ENCODE measurements around the gene AGFG2. TPM values are rescaled to one million over a fixed set of nuclear protein-coding genes. Genes with fewer than 3 reads are reported as not detected.

The AGFG2 gene
- total RNA-seq, 1 donor from 2014 or later, result 1.2 TPM

- peaks cover 16% of the 10 kb centered on the region for H3K4me1 ChIP-seq
Observed at GRCh38 chr7:100570954-100571828, 32.2 kb downstream of the AGFG2 start.

GRCh38 chr7:100571829-100572116 lies 32.8 kb downstream of the AGFG2 start:
- peaks cover 6% of the 10 kb centered on the region for H4K20me1 ChIP-seq (ENCODE audit: low read depth)
- Mint-ChIP-seq H3K9me3 (no peaks in the 10 kb centered on the region), H3K27me3 (ENCODE audit: insufficient read depth, low read depth) (peaks cover 7% of the 10 kb centered on the region), H3K27ac (peak overlapping the region; percentile 14), H3K4me1 (peaks cover 40% of the 10 kb centered on the region), H3K4me3 (peak overlapping the region; percentile 72), H3K36me3 (peaks cover 6% of the 10 kb centered on the region)
- no peak for DNase-seq (ENCODE audit: low spot score)
- H3K79me2 ChIP-seq (ENCODE audit: low read depth), result no peaks in the 10 kb centered on the region
- no peaks in the 10 kb centered on the region for H3K36me3 ChIP-seq
- peaks cover 16% of the 10 kb centered on the region for H3K4me1 ChIP-seq
- H3K4me2 ChIP-seq, result no peak overlapping the region
- no peak overlapping the region for H2AFZ ChIP-seq (replicated peaks)
- H3K9me3 ChIP-seq (ENCODE audit: low read depth), result no peaks in the 10 kb centered on the region
- peaks cover 19% of the 10 kb centered on the region for H3F3A ChIP-seq (ENCODE audit: low read depth)
- no peak overlapping the region for H3K4me3 ChIP-seq
- peaks cover 16% of the 10 kb centered on the region for H3K27me3 ChIP-seq
- no peak overlapping the region for H3K9ac ChIP-seq
- H3K27ac ChIP-seq, result no peak overlapping the region
- TF ChIP-seq EZH2 (IDR thresholded peaks at IDR 0.05) (no peak), CTCF (IDR thresholded peaks at IDR 0.05) (no peak), EZH2phosphoT487 (IDR thresholded peaks at IDR 0.05) (no peak)

More at GRCh38 chr7:100570954-100571828, 32.2 kb downstream of the AGFG2 start:
- no peak overlapping the region for H2AFZ ChIP-seq (replicated peaks)
- DNase-seq (ENCODE audit: low spot score), result peak; percentile 38
- H3K4me2 ChIP-seq, result peak overlapping the region; percentile 90
- H3K9me3 ChIP-seq (ENCODE audit: low read depth), result no peaks in the 10 kb centered on the region
- H3K27ac Mint-ChIP-seq, result no peak overlapping the region
- no peaks in the 10 kb centered on the region for H3K36me3 ChIP-seq
- no peaks in the 10 kb centered on the region for H3K9me3 Mint-ChIP-seq
- no peak overlapping the region for H3K9ac ChIP-seq
- H3K79me2 ChIP-seq (ENCODE audit: low read depth), result no peaks in the 10 kb centered on the region
- TF ChIP-seq EZH2phosphoT487 (IDR thresholded peaks at IDR 0.05) (no peak), CTCF (IDR thresholded peaks at IDR 0.05) (no peak), EZH2 (IDR thresholded peaks at IDR 0.05) (no peak)
- no peak overlapping the region for H3K4me3 ChIP-seq
- H3K36me3 Mint-ChIP-seq, result peaks cover 2% of the 10 kb centered on the region
- H3K27me3 ChIP-seq, result peaks cover 16% of the 10 kb centered on the region
- H4K20me1 ChIP-seq (ENCODE audit: low read depth), result peaks cover 6% of the 10 kb centered on the region
- H3K4me3 Mint-ChIP-seq, result no peak overlapping the region
- no peak overlapping the region for H3K27ac ChIP-seq
- peaks cover 46% of the 10 kb centered on the region for H3K4me1 Mint-ChIP-seq
- H3F3A ChIP-seq (ENCODE audit: low read depth), result peaks cover 19% of the 10 kb centered on the region
- H3K27me3 Mint-ChIP-seq (ENCODE audit: insufficient read depth, low read depth), result peaks cover 7% of the 10 kb centered on the region

- peaks cover 19% of the 10 kb centered on the region for H3F3A ChIP-seq (ENCODE audit: low read depth)
- peaks cover 16% of the 10 kb centered on the region for H3K27me3 ChIP-seq
- H3K4me2 ChIP-seq, result no peak overlapping the region
- H3K27ac Mint-ChIP-seq, result peak overlapping the region; percentile 14
- H3K27ac ChIP-seq, result no peak overlapping the region
- no peaks in the 10 kb centered on the region for H3K9me3 Mint-ChIP-seq
- DNase-seq (ENCODE audit: low spot score), result no peak
- H3K4me3 Mint-ChIP-seq, result peak overlapping the region; percentile 72
- no peaks in the 10 kb centered on the region for H3K36me3 ChIP-seq
- peaks cover 6% of the 10 kb centered on the region for H3K36me3 Mint-ChIP-seq
- H2AFZ ChIP-seq (replicated peaks), result no peak overlapping the region
- H3K9ac ChIP-seq, result no peak overlapping the region
- peaks cover 16% of the 10 kb centered on the region for H3K4me1 ChIP-seq
- peaks cover 33% of the 10 kb centered on the region for H3K4me1 Mint-ChIP-seq
- no peak for TF ChIP-seq CTCF (IDR thresholded peaks at IDR 0.05)
- no peak for TF ChIP-seq EZH2 (IDR thresholded peaks at IDR 0.05)
- no peak for TF ChIP-seq EZH2phosphoT487 (IDR thresholded peaks at IDR 0.05)
- peaks cover 7% of the 10 kb centered on the region for H3K27me3 Mint-ChIP-seq (ENCODE audit: insufficient read depth, low read depth)
- no peak overlapping the region for H3K4me3 ChIP-seq
- H4K20me1 ChIP-seq (ENCODE audit: low read depth), result peaks cover 6% of the 10 kb centered on the region
- no peaks in the 10 kb centered on the region for H3K9me3 ChIP-seq (ENCODE audit: low read depth)
- H3K79me2 ChIP-seq (ENCODE audit: low read depth), result no peaks in the 10 kb centered on the region
Observed at GRCh38 chr7:100572281-100572948, 33.4 kb downstream of the AGFG2 start.

All from neural progenitor cell (in vitro differentiated cells).